ENCODE data around the gene MECR.

The MECR gene

GRCh38 chr1:29180497-29181412 lies 50.0 kb downstream of the MECR start:
- no peak for DNase-seq (ENCODE audit: low read depth)
- no peak for TF ChIP-seq CTCF (conservative IDR thresholded peaks at IDR 0.05; ENCODE audit: low read length)
- peak overlapping the region; percentile 93 for H3K4me3 ChIP-seq (ENCODE audit: low read length)

DNA sequence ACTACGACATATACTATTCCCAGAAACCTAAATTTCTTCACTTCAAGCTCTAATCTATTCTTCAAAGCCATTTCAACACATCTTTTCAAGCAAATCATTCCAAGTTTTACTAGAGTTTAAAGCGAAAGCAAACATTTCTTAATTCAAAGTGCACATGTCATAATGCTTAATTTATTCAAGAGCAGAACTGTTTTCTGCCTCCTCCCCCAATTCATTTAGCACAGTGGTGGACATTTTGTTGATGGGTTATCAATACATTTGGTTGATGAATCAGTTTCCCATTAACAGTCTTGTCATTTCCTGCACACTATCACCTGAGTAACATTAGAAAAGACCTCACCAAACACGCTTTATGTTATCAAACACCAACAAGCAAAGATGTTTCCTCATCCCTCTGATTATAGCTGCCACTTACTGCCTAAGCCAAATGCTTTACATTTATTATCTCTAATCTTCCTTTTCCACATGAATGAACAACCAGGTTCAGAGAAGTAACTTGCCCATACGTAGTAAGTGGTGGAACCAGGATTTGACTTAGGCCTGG lies 51.0 kb downstream of the MECR start:
- peak; percentile 42 for DNase-seq (ENCODE audit: low read depth)
- H3K4me3 ChIP-seq (ENCODE audit: low read length): peak overlapping the region; percentile 93
- no peak for TF ChIP-seq CTCF (conservative IDR thresholded peaks at IDR 0.05; ENCODE audit: low read length)

DNA sequence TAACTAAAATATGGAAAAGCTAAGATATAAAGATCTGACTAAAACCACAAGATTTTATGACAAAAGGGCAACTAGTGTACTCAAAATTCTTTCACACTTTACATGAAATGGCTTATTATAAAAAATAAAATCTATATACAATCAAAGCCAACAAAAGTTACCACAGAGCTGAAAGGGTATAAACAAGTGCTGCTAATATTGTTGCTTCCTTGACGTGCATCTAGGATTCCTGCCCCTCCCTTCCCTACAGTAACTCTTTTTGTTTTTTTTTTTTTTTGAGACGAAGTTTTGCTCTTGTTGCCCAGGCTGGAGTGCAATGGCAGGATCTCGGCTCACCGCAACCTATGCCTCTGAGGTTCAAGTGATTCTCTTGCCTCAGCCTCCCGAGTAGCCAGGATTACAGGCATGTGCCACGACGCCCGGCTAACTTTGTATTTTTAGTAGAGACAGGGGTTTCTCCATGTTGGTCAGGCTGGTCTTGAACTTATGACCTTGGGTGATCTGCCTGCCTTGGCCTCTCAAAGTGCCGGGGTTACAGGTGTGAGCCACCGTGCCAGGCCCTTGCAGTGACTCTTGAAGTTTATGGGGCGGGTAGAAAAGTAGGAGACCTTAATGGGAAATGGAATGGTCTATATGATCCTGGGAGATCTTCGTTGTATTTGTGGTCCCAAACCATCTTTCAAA lies 53.6 kb downstream of the MECR start:
- TF ChIP-seq CTCF (conservative IDR thresholded peaks at IDR 0.05; ENCODE audit: low read length): no peak
- peak; percentile 64 for DNase-seq (ENCODE audit: low read depth)
- H3K4me3 ChIP-seq (ENCODE audit: low read length): no peak overlapping the region

DNA sequence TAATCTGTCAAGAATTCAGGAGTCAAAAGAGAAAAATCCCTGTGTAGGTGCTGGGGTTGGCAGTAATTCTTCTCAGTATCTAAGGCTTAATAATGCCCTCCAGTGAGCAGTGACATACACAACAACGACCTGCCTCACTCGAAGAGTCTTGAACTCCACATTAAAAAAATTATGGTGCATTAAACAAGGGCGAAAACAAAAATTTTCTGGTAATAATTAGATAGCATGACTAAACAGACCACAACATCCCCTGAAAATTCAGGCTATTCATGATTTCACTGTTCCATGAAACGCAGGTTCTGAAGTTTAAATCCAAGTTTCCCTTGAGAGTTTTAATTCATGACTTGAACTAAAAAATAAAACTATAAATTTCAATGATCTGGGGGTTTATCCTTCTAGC lies 54.2 kb downstream of the MECR start:
- no peak overlapping the region for H3K4me3 ChIP-seq (ENCODE audit: low read length)
- DNase-seq (ENCODE audit: low read depth): peak; percentile 79
- TF ChIP-seq CTCF (conservative IDR thresholded peaks at IDR 0.05; ENCODE audit: low read length): 0 out of 2 replicates have a peak, but pooled peaks have one; percentile 20

DNA sequence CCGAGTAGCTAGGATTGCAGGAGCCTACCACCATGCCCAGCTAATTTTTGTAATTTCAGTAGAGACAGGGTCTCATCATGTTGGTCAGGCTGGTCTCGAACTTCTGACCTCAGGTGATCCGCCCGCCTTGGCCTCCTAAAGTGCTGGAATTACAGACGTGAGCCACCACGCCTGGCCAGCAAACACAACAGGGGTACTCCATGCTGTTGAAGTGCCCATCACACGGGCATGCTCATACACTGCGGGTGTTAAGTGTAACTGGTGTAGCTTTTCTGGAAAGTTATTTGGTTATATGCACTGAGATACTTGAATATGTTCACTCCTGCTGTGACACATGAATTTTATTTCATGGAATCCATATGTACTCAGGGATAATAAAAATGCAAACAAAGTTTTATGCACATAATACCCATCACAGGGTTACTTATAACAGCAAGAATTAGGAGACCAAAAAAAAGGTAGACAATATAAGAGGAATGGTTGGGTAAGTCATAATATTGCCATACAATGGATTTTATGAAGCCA lies 58.3 kb downstream of the MECR start:
- no peak overlapping the region for H3K4me3 ChIP-seq (ENCODE audit: low read length)
- no peak for DNase-seq (ENCODE audit: low read depth)
- TF ChIP-seq CTCF (conservative IDR thresholded peaks at IDR 0.05; ENCODE audit: low read length): no peak

- no peak for TF ChIP-seq CTCF (conservative IDR thresholded peaks at IDR 0.05; ENCODE audit: low read length)
- no peak overlapping the region for H3K4me3 ChIP-seq (ENCODE audit: low read length)
- DNase-seq (ENCODE audit: low read depth): no peak
Measured at GRCh38 chr1:29171521-29171920, 59.2 kb downstream of the MECR start.

Measured in AG10803 (cell line).